GM12801 (cell line): ENCODE data around the gene SDC1.

Experiments used
- TF ChIP-seq, protein P1 (sequence below): IDR thresholded peaks from one replicate; pipeline ENCODE4 v1.5.1; 2011; ENCODE audit warnings: control low read depth; ENCODE audit not compliant: insufficient read length; ENCODE audit errors: extremely low read depth

SDC1 gene

DNA sequence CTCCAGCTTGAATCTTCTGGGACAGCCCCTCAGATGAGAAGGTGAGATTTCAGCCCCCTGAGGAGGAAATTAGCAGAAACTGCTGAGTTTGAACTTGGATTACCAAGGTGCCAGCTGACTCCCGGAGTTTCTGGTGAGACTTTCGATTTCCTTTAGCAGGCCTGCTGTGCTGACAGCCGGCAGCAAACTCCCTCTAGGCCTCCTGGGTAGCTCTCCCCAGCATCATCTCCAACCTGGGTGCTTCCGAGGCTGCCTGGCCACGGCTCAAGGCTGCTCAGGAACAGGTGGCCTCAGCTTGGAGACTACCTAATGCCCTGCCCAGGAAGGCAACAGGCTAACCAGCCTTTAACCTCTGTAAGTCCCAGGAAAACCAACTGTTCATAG is 16.5 kb downstream of the SDC1 start:
- TF ChIP-seq, protein P1, sequence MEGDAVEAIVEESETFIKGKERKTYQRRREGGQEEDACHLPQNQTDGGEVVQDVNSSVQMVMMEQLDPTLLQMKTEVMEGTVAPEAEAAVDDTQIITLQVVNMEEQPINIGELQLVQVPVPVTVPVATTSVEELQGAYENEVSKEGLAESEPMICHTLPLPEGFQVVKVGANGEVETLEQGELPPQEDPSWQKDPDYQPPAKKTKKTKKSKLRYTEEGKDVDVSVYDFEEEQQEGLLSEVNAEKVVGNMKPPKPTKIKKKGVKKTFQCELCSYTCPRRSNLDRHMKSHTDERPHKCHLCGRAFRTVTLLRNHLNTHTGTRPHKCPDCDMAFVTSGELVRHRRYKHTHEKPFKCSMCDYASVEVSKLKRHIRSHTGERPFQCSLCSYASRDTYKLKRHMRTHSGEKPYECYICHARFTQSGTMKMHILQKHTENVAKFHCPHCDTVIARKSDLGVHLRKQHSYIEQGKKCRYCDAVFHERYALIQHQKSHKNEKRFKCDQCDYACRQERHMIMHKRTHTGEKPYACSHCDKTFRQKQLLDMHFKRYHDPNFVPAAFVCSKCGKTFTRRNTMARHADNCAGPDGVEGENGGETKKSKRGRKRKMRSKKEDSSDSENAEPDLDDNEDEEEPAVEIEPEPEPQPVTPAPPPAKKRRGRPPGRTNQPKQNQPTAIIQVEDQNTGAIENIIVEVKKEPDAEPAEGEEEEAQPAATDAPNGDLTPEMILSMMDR: no peak

DNA sequence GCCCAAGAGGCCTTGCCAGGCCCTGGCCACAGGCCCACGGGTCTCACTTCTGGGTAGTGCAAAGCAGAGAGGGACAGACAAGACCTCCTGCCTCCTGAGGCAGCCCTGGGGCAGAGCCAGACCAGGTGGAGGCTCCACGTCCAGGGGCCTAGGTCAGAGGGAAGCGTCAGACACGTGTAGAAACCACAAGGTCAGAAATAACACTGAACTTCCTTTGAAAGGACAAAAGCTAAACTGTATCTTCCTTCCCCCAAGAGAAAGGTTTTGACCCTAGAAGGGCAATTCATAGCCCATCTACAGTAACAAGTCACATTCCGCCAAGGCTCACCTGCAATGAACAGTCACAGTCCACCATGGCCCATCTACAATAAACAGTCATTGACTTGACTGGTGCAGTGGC is 17.9 kb downstream of the SDC1 start:
- TF ChIP-seq, protein P1: no peak

DNA sequence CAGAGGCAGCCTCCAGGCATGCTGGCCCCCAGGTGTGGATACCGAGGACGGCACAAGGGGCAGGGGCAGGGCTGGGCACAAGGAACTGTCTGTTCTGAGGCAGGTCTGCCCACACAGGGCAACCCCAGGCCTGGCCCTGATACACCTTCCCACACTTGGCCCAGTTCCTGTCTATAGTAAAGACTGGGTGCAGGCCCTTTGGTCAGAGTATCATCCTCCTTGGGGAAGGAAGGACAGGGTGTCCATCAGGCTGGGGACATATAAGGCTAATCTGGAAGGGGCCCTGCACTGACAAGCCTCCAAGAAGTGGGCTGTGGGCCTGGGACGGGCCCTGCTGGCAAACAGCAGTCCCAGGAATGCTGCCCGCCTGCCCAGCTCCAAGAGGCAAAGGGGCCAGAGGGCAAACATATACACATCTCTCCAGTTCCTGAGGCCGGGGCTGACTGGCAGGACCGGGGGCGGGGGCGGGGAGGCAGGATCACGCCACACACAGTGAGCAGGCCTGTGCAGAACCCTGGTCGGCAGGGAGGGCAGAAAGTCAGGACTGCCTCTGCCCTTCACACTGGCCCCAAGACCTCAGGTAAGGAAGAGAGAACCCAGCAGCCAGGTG is 18.9 kb downstream of the SDC1 start:
- TF ChIP-seq, protein P1: no peak

DNA sequence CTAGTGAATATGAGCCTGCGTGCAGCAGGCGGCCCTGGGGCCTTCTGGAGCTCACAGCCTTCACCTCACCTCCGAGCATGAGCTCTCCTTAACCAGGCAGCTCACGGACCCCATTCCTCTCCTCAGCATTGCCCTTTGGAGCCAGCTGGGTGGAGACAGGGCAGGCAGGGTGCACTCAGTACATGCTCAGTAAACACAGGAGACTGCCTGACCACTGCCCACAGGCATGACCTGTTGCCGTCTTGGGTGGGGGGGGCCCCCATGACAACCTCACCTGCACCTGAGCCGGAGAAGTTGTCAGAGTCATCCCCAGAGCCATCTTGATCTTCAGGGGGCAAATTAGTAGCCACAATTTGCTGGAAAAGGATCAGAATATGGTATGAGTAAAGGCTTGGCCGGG is 19.9 kb downstream of the SDC1 start:
- TF ChIP-seq, protein P1: no peak

DNA sequence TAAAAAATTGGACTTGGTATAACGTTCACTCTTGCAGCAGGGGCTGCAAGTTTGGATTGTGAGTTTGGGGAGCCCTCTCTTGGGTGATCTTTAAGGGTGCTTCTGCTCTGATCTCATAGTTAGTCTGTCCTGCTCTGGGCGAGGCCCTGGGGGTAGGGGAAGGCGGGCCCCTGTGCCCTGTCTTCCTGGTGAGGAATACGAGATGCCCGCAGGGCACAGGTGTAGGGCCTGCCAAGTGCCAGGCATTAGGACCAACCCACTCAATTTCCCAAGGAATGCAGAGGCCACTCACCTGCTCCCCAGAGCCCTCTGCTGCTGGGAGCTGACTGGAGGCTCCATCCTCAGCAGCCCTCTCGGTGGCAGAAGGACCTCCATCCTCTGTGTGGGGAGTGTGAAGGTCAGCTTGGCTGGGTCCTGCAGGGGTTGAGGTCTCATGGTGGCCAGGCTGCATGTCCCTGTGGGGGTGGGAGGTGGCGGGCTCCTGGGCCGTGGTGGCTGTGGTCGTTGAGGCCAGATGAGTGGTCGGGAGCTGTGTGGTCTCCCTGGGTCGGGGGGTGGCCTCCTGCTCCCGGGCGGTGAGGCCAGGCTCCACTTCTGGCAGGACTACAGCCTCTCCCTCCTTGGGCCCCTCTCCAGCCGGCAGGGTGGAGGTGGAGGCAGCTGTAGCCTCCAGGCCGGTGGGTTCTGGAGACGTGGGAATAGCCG is 21.3 kb downstream of the SDC1 start:
- TF ChIP-seq, protein P1: no peak

DNA sequence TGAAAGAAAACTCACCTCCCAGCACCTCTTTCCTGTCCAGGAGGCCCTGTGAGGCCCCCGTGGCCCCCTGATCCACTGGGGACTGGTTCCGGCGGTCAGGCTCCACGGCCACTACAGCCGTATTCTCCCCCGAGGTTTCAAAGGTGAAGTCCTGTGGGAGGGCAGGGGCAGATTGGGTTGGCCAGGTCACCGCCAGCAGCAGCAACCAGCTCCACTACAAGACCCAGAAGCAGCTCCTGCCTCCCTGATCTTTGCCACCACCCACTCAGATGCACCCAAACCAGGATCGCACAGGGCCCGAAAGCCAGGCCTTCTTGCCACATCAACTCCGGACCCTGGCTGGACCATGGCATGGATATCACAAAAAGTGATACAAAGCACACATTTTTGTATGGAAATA is 21.9 kb downstream of the SDC1 start:
- TF ChIP-seq, protein P1: no peak

DNA sequence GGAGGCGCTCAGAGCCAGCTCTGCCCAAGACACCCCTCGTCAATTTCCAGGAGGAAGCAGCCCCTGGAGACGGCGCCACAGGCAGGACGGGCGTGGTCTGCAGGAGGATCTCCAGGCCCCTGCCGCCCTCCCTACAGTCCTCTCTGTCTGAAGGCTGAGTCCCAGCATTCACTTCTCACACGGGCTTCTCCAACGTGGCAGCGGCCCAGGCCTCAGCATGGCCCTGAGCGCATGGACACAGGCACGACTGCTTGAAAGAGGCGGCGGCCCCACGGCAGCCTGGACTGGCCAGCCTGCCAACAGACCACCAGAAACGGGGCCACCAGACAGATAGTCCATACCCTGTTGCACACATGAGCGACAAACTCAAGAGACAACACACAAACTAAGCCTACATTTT is 23.3 kb downstream of the SDC1 start:
- TF ChIP-seq, protein P1: no peak
